ENCODE measurements around the gene OSBPL9. TPM values are rescaled to one million over a fixed set of nuclear protein-coding genes. Genes with fewer than 3 reads are reported as not detected.

Gene OSBPL9
- total and polyA plus RNA-seq, 9 of the 15 experiments (the other 6 are each of a cell fraction or from before 2014, with no cell fraction given): 43.9 to 217 (median 170) TPM

DNA sequence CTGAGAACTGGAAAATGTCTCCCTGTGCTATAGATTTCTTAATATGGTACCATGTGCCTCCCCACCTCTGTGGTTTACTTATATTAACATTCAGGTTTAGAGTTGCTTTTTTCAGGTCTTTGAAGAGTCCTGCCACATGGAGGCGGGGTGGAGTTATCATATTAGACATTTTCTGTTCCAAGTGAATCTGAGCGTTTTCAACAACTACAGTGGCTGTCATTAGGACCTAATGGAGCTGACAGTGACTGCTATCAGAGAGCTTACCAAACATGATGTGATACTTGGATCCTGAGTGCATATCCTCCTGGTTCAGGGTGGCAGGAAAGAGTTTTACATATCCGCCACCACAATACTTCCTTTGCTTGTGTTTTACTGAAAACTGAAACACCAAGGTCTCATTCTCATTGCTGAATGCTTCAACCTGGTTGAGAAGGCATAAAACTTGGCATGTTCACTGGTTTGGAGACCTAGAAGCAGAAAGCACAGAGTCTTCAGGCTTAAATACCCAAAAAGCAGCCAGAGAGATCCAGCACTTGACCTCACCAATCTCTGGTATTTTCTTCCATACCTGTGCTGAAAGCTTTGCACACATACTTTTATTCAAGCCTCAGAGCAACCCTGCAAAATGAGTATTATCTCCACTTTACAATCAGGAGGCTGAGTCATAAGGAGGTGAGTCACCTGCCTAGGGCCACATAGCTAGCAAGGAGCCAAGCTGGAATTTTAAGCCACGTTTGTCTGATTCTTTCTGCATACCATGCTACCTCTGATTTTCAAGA, 47.4 kb upstream of the OSBPL9 start (continued):
- TF ChIP-seq, protein P1, sequence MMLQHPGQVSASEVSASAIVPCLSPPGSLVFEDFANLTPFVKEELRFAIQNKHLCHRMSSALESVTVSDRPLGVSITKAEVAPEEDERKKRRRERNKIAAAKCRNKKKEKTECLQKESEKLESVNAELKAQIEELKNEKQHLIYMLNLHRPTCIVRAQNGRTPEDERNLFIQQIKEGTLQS (IDR thresholded peaks at IDR 0.05): peak; percentile 99
- TF ChIP-seq, protein P1 (CRISPR knock-in tag; conservative IDR thresholded peaks at IDR 0.05): peak; percentile 85
- TF ChIP-seq USF1 (CRISPR knock-in tag; IDR thresholded peaks at IDR 0.05) (no peak), ZBTB33 (CRISPR knock-in tag; IDR thresholded peaks at IDR 0.05) (peak; percentile 94), FOXA3 (CRISPR knock-in tag; conservative IDR thresholded peaks at IDR 0.05 in 1 of 2, IDR thresholded peaks at IDR 0.05 in 1 of 2) (no peak), RBM15 (IDR thresholded peaks at IDR 0.05; ENCODE audit: insufficient read depth, low read length) (no peak), SPI1 (IDR thresholded peaks at IDR 0.05; ENCODE audit: borderline replicate concordance, low read depth, low read length) (no peak), ZNF354B (CRISPR knock-in tag; IDR thresholded peaks at IDR 0.05) (no peak), HDAC6 (IDR thresholded peaks at IDR 0.05; ENCODE audit: low read depth, low read length) (no peak), ZNF197 (CRISPR knock-in tag; IDR thresholded peaks at IDR 0.05; ENCODE audit: low read depth) (no peak), TEAD1 (CRISPR knock-in tag; IDR thresholded peaks at IDR 0.05) (peak; percentile 69 to 82; a peak in 2 of 4 replicates), FOXO4 (CRISPR knock-in tag; IDR thresholded peaks at IDR 0.05) (no peak)
- TF ChIP-seq, protein P2, sequence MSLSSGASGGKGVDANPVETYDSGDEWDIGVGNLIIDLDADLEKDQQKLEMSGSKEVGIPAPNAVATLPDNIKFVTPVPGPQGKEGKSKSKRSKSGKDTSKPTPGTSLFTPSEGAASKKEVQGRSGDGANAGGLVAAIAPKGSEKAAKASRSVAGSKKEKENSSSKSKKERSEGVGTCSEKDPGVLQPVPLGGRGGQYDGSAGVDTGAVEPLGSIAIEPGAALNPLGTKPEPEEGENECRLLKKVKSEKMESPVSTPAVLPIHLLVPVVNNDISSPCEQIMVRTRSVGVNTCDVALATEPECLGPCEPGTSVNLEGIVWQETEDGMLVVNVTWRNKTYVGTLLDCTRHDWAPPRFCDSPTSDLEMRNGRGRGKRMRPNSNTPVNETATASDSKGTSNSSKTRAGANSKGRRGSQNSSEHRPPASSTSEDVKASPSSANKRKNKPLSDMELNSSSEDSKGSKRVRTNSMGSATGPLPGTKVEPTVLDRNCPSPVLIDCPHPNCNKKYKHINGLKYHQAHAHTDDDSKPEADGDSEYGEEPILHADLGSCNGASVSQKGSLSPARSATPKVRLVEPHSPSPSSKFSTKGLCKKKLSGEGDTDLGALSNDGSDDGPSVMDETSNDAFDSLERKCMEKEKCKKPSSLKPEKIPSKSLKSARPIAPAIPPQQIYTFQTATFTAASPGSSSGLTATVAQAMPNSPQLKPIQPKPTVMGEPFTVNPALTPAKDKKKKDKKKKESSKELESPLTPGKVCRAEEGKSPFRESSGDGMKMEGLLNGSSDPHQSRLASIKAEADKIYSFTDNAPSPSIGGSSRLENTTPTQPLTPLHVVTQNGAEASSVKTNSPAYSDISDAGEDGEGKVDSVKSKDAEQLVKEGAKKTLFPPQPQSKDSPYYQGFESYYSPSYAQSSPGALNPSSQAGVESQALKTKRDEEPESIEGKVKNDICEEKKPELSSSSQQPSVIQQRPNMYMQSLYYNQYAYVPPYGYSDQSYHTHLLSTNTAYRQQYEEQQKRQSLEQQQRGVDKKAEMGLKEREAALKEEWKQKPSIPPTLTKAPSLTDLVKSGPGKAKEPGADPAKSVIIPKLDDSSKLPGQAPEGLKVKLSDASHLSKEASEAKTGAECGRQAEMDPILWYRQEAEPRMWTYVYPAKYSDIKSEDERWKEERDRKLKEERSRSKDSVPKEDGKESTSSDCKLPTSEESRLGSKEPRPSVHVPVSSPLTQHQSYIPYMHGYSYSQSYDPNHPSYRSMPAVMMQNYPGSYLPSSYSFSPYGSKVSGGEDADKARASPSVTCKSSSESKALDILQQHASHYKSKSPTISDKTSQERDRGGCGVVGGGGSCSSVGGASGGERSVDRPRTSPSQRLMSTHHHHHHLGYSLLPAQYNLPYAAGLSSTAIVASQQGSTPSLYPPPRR (CRISPR knock-in tag; IDR thresholded peaks at IDR 0.05; ENCODE audit: borderline replicate concordance): no peak
